Upper lobe of left lung (tissue), 4 donors: ENCODE results near the gene UQCC2.

Experiments
- CTCF ChIP-seq, 6 experiments: fragments of 450-650 bp in 4 of 6; fragments of 200-600 bp in 2 of 6; sonication (generic) in 2 of 6; IDR thresholded peaks; one replicate each; pipeline ENCODE4 v1.5.1; 2016 to 2019; ENCODE audit warnings: antibody characterized with exemption in 6 of 6
- EP300 ChIP-seq, 4 donors: sonication (generic); formaldehyde crosslinking; IDR thresholded peaks; one replicate each; pipeline ENCODE4 v1.5.1; 2017; ENCODE audit warnings: antibody characterized with exemption in 4 of 4, control low read depth in 2 of 4
- POLR2A ChIP-seq, 4 donors: fragments of 450-650 bp; IDR thresholded peaks; one replicate each; pipeline ENCODE4 v1.5.1; 2016 to 2017; ENCODE audit warnings: antibody characterized with exemption in 4 of 4, mild to moderate bottlenecking in 2 of 4
- POLR2AphosphoS5 ChIP-seq, 2 donors: sonication (generic); formaldehyde crosslinking; IDR thresholded peaks; one replicate each; pipeline ENCODE4 v1.5.1; 2017; ENCODE audit warnings: antibody characterized with exemption in 2 of 2

DNA sequence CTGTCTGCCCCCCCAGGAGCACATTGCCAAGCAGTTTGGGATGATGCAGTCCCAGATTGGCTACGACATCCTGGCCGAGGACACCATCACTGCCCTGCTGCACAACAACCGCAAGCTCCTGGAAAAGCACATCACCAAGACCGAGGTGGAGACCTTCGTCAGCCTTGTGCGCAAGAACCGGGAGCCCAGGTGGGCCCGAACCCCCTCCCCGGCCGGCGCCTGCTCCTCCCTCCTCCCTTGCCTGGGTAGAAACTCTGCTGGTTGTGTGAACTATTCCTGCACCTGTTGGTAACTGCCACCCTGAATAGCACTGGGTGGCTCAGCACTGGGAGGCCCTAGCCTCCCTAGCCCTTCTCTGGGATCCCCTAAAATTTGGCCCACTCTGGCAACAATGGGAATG is 43.7 kb downstream of the UQCC2 start:
- TF ChIP-seq CTCF (IDR thresholded peaks at IDR 0.05) (no peak), EP300 (IDR thresholded peaks at IDR 0.05) (no peak), POLR2A (IDR thresholded peaks at IDR 0.05) (no peak), POLR2AphosphoS5 (IDR thresholded peaks at IDR 0.05) (no peak)
